GM13977 (cell line): ENCODE data around the gene CUEDC1.
"Not testable (repeated sequence)": the region's sequence is repeated elsewhere in the genome, so short reads cannot be mapped to it uniquely, and the experiment has no call there.

ENCODE experiments used
- DNase-seq: peaks from one replicate; pipeline ENCODE4 v3.0.0; 2012; ENCODE audit warnings: low spot score
- in situ Hi-C: fragments of 300-500 bp; cut with MboI; formaldehyde crosslinking; loops from one replicate; pipeline ENCODE4 v1.12.0; 2022; ENCODE audit warnings: low sequenced_read_pairs, low pct_unique_long_range_greater_than_20kb, mixed read lengths, inconsistent platforms; ENCODE audit not compliant: unreplicated experiment
- TF ChIP-seq, protein P1 (sequence below): IDR thresholded peaks from 2 replicates; pipeline ENCODE4 v1.5.1; 2012; ENCODE audit warnings: mild to moderate bottlenecking, control low read depth; ENCODE audit not compliant: insufficient read depth; ENCODE audit errors: extremely low read depth, missing control alignments

The CUEDC1 gene

DNA sequence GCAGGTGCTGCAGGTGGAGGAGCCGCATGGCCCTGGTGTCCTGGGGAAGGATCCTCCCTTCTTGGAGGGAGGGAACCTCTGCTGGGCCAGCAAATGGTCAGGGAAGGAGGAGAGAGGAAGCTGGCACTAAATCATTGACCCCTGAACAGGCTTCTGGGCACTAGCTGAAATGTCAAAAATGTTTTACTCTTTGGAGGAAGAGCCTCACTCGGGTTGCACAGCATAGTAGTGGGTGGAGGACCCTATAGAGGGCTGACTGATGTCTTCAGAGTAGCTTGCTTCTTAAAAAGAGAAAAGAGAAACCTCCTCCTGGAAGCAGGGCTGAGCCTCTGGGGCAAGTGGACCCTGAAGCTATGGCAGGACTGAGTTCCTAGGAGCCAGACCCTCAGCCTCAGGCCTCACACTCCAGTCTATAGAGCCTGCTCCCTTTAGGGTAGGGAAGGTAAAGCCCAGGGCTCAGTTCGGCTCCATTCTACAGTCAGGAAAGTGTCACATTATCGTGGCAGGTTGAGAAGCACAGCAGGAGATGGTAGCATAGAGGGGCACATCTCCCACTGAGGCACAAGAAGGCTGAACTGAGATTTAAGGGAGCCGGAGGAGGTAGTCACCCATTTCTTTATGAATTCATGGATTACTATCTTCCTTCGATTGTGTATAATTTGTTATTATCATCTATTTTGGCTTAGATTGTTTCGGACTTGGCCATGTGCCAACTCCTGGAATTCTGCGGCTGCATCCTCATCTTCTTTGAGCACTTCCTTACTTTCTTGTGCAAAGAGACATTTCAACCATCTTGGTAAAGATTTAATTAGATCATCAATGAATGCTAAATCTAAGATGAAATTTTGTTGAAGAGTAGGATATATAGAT lies 7.3 kb upstream of the CUEDC1 start:
- no peak for DNase-seq
- in situ Hi-C loops, result no loop called here
- TF ChIP-seq, protein P1, sequence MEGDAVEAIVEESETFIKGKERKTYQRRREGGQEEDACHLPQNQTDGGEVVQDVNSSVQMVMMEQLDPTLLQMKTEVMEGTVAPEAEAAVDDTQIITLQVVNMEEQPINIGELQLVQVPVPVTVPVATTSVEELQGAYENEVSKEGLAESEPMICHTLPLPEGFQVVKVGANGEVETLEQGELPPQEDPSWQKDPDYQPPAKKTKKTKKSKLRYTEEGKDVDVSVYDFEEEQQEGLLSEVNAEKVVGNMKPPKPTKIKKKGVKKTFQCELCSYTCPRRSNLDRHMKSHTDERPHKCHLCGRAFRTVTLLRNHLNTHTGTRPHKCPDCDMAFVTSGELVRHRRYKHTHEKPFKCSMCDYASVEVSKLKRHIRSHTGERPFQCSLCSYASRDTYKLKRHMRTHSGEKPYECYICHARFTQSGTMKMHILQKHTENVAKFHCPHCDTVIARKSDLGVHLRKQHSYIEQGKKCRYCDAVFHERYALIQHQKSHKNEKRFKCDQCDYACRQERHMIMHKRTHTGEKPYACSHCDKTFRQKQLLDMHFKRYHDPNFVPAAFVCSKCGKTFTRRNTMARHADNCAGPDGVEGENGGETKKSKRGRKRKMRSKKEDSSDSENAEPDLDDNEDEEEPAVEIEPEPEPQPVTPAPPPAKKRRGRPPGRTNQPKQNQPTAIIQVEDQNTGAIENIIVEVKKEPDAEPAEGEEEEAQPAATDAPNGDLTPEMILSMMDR, result no peak

DNA sequence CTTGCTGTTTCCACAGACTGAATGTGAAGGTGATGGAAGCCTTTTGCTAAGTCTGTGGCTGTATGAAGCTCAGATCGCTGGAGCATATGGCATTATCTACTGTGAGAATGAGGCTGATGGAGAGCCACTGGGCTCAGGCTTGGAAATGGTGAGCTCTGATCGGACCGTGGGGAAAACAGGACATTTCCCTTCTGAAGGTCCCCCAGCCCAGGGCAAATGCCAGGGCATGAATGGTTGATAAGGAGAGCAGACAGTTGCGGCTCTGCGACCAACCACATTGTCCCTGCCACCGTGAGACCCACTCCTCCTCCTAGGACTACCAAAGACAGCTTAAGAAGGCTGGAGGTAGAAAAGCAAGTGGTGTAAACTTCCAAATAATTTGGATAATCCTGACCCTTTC lies 4.7 kb upstream of the CUEDC1 start:
- no peak for DNase-seq
- in situ Hi-C loops, result no loop called here
- TF ChIP-seq, protein P1, result no peak

DNA sequence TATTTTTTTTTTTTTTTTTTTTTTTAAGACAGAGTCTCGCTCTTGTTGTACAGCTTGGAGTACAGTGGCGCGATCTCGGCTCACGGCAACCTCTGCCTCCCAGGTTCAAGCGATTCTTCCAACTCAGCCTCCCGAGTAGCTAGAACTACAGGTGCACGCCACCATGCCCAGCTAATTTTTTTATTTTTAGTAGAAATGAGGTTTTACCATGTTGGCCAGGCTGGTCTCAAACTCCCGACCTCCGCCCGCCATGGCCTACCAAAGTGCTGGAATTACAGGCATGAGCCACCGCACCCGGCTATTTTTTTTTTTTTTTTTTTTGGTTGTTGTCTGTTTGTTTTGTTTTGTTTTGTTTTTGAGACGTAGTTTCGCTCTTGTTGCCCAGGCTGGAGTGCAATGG lies 3.2 kb upstream of the CUEDC1 start:
- in situ Hi-C loops, DNase-seq: not testable (repeated sequence)

DNA sequence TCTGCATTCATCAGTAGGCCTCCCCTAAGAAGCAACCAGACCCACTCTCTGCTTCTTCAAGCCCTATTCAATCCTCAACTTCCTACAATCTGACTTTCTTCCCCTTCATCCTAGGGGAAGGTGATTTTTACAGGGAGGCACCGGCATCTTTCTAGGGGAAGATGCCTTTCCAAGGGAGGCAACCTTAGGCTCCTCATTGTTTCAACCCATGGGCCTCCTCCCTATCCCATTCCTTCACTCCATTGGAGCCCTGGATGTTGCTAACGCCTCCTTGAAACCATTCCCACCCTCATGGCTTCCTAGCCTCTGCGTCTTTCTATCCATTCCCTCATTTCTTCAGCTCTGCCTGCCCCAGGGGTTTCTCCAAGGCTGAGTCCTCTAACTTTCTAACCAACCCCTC lies 2.7 kb upstream of the CUEDC1 start:
- DNase-seq, result no peak
- TF ChIP-seq, protein P1, result no peak
- in situ Hi-C loops, result no loop called here

DNA sequence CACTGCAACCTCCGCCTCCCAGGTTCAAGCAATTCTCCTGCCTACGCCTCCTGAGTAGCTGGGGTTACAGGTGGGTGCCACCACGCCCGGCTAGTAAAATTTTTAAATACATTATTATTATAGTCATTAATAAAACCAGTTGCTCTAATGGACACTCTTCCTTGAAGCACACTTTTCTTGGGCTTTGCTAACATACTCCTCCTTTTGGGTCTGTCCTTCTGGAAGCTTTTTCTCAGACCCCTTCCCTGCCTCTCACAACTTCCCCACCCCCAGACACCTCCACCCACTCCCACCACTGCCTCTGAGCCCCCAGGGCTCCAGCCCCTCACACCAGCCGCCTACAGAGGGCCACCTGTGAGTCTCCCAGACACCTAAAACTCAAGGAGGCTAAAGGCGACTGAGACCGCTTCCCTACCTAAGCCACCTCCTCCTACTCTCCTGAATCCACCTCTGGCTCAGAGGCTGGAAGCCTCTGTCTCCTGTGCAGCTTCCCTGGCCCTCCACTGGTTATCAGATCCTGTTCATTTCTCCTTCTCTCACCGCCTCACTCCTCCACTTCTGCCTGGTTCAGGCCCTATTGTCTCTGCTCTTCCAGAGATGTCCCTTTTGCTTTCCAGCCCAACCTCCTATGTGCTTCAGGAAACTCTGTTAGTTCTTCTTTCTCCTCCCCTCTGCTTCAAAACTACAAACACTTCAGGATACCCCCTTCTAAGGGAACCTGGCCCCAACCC lies 2.1 kb upstream of the CUEDC1 start:
- in situ Hi-C loops, result no loop called here
- TF ChIP-seq, protein P1, result no peak

DNA sequence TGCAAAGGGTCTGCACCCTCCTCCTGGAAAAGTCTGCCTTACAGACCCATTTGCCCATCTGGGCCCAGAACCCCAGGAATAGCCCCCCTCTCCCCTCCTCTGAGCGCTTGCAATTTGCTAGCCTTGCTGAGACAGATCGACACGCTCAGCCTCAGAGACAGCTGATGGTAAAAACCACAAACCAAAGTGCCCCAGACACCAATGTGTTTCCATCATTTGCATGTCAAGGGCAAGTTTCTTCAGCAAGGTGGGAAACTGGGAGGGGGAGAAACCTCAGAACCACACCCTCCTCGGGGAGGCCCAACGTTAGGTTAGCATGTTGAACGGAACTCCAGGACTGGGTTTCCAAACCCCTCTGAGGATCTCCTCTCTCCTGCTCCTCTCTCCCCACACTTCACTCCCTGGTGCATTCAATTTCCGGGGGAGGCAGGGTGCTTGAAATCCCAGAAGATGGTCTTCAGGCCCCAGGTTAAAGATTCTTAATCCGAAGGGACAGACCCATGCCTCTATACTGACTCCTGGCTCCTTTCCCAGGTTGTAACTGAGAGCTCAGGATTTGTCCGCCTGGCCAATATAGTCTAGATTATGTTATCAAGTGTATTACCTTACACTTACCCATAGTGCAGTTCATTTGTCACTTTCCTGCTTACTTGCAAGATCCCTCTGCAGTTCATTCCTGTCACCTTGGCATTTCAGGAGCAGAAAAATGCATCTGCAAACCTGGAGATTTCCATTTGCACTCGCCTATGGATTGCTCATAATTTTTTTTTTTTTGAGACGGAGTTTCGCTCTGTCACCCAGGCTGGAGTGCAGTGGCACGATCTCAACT lies 1.3 kb upstream of the CUEDC1 start:
- peak; percentile 78 for DNase-seq
- in situ Hi-C loops, result no loop called here
- TF ChIP-seq, protein P1, result no peak

More for the DNA sequence above, 2.1 kb upstream of the CUEDC1 start:
- DNase-seq, result no peak
